Parathyroid adenoma (tissue), 2 donors: ENCODE data around the gene ABCC8.

Source experiments
- H2AFZ ChIP-seq: fragments of 300-600 bp; sonication (generic); one replicate; pipeline ENCODE4 v1.7.0; 2017; ENCODE audit warnings: antibody characterized with exemption, mild to moderate bottlenecking
- H3K27ac ChIP-seq: fragments of 300-600 bp; sonication (generic); one replicate; pipeline ENCODE4 v1.7.0; 2017
- H3K27me3 ChIP-seq: fragments of 300-600 bp; sonication (generic); one replicate; pipeline ENCODE4 v1.7.0; 2017; ENCODE audit warnings: low read length; ENCODE audit not compliant: control insufficient read depth, insufficient read depth
- H3K36me3 ChIP-seq: fragments of 300-600 bp; sonication (generic); one replicate; pipeline ENCODE4 v1.7.0; 2017; ENCODE audit warnings: low read length; ENCODE audit not compliant: control insufficient read depth, insufficient read depth
- H3K4me1 ChIP-seq: fragments of 300-600 bp; sonication (generic); one replicate; pipeline ENCODE4 v1.7.0; 2017; ENCODE audit warnings: control low read depth
- H3K4me2 ChIP-seq: fragments of 300-600 bp; sonication (generic); one replicate; pipeline ENCODE4 v1.7.0; 2017; ENCODE audit warnings: low read length
- H3K4me3 ChIP-seq: fragments of 300-600 bp; sonication (generic); one replicate; pipeline ENCODE4 v1.7.0; 2017; ENCODE audit warnings: low read depth, low read length
- H3K79me2 ChIP-seq: fragments of 300-600 bp; sonication (generic); one replicate; pipeline ENCODE4 v1.7.0; 2017; ENCODE audit warnings: control low read depth
- H3K9ac ChIP-seq: fragments of 300-600 bp; sonication (generic); one replicate; pipeline ENCODE4 v1.7.0; 2017; ENCODE audit warnings: mild to moderate bottlenecking
- H3K9me3 ChIP-seq: fragments of 300-600 bp; sonication (generic); one replicate; pipeline ENCODE4 v1.7.0; 2017; ENCODE audit warnings: low read length; ENCODE audit not compliant: control insufficient read depth
- CTCF ChIP-seq: fragments of 300-600 bp; sonication (generic); IDR thresholded peaks from one replicate; pipeline ENCODE4 v1.7.0; 2017; ENCODE audit warnings: antibody characterized with exemption, mild to moderate bottlenecking
- donor health status: primary hyperparathyroidism.

ABCC8 gene

GRCh38 chr11:17408026-17408425, 68.6 kb downstream of the ABCC8 start:
- H3K36me3 ChIP-seq, result no peaks in the 10 kb centered on the region
- H3K27me3 ChIP-seq, result no peaks in the 10 kb centered on the region
- no peak overlapping the region for H2AFZ ChIP-seq
- no peak overlapping the region for H3K27ac ChIP-seq
- H3K4me1 ChIP-seq, result no peaks in the 10 kb centered on the region
- no peak for TF ChIP-seq CTCF
- no peak overlapping the region for H3K9ac ChIP-seq
- no peak overlapping the region for H3K4me2 ChIP-seq
- H3K4me3 ChIP-seq, result no peak overlapping the region
- H3K9me3 ChIP-seq, result no peaks in the 10 kb centered on the region
- no peaks in the 10 kb centered on the region for H3K79me2 ChIP-seq

- Histone ChIP-seq H3K4me3 (no peak overlapping the region), H3K79me2 (no peaks in the 10 kb centered on the region), H3K27ac (no peak overlapping the region), H2AFZ (no peak overlapping the region), H3K4me1 (no peaks in the 10 kb centered on the region), H3K9me3 (no peaks in the 10 kb centered on the region), H3K9ac (no peak overlapping the region), H3K27me3 (no peaks in the 10 kb centered on the region), H3K36me3 (no peaks in the 10 kb centered on the region), H3K4me2 (no peak overlapping the region)
- TF ChIP-seq CTCF, result no peak
These were observed 69.1 kb downstream of the ABCC8 start for GRCh38 chr11:17407575-17407974.

GRCh38 chr11:17406818-17407149, 69.9 kb downstream of the ABCC8 start:
- no peaks in the 10 kb centered on the region for H3K4me1 ChIP-seq
- no peaks in the 10 kb centered on the region for H3K27me3 ChIP-seq
- no peak overlapping the region for H3K4me2 ChIP-seq
- TF ChIP-seq CTCF, result no peak
- no peak overlapping the region for H3K4me3 ChIP-seq
- H3K79me2 ChIP-seq, result no peaks in the 10 kb centered on the region
- H3K9me3 ChIP-seq, result no peaks in the 10 kb centered on the region
- no peak overlapping the region for H3K9ac ChIP-seq
- H3K36me3 ChIP-seq, result no peaks in the 10 kb centered on the region
- H2AFZ ChIP-seq, result no peak overlapping the region
- H3K27ac ChIP-seq, result no peak overlapping the region

- no peaks in the 10 kb centered on the region for H3K79me2 ChIP-seq
- H3K9me3 ChIP-seq, result no peaks in the 10 kb centered on the region
- H3K4me3 ChIP-seq, result no peak overlapping the region
- H3K4me2 ChIP-seq, result peak overlapping the region; percentile 38
- no peaks in the 10 kb centered on the region for H3K27me3 ChIP-seq
- H3K36me3 ChIP-seq, result no peaks in the 10 kb centered on the region
- no peak overlapping the region for H3K9ac ChIP-seq
- H2AFZ ChIP-seq, result peak overlapping the region; percentile 80
- peak overlapping the region; percentile 53 for H3K27ac ChIP-seq
- TF ChIP-seq CTCF, result no peak
- no peaks in the 10 kb centered on the region for H3K4me1 ChIP-seq
These were observed 70.4 kb downstream of the ABCC8 start for GRCh38 chr11:17406082-17406817.
